Panc1 (cell line): ENCODE data around the gene FGF3. TPM values are rescaled to one million over a fixed set of nuclear protein-coding genes. Genes with fewer than 3 reads are reported as not detected.

Experiments
- ATAC-seq: fragments of 200-7000 bp; cut with Tn5 transposase; 2 replicates; pipeline ENCODE4 v1.9.1; 2020; ENCODE audit warnings: mild to moderate bottlenecking, moderate library complexity
- BruUV-seq: library from RNA; stranded (reverse); fragments of 400-500 nt; replicated peaks from 2 replicates; lab custom pipeline; 2021; lab: Mats Ljungman, UMichigan
- CTCF ChIA-PET: fragments of 300-600 bp; sonication (Branson Sonifier 250); formaldehyde crosslinking; loops from one replicate; lab custom pipeline; 2022; ENCODE audit warnings: antibody characterized with exemption; lab: Charles Lee
- POLR2A ChIA-PET: fragments of 300-600 bp; sonication (Branson Sonifier 250); formaldehyde crosslinking; loops from one replicate; lab custom pipeline; 2022; ENCODE audit warnings: antibody characterized with exemption; lab: Charles Lee
- DNase-seq: peaks from one replicate; pipeline ENCODE4 v3.0.0-alpha.2; 2010; ENCODE audit warnings: low read depth, low spot score
- H3K27ac ChIP-seq: 2 replicates; pipeline ENCODE4 v1.5.1; 2011; ENCODE audit warnings: mild to moderate bottlenecking, low read length, inconsistent platforms
- H3K27me3 ChIP-seq: fragments of 200-500 bp; sonication (Bioruptor generic); 2 replicates; pipeline ENCODE4 v1.6.0; 2014; ENCODE audit warnings: low read length, inconsistent platforms; ENCODE audit not compliant: control insufficient read depth, insufficient read depth
- H3K36me3 ChIP-seq: fragments of 200-500 bp; sonication (Bioruptor generic); 2 replicates; pipeline ENCODE4 v1.5.1; 2014; ENCODE audit warnings: inconsistent platforms, mild to moderate bottlenecking, low read length, moderate library complexity; ENCODE audit not compliant: control insufficient read depth, insufficient read depth
- H3K4me1 ChIP-seq: 2 replicates; pipeline ENCODE4 v1.5.1; 2011; ENCODE audit warnings: inconsistent platforms, mild to moderate bottlenecking, low read length, moderate library complexity; ENCODE audit not compliant: control insufficient read depth, insufficient read depth
- H3K4me3 ChIP-seq, 2 experiments: 2 replicates each; pipeline ENCODE4 v1.5.1; 2011 to 2012; ENCODE audit warnings: low read depth in 2 of 2, low read length in 2 of 2, mild to moderate bottlenecking in 2 of 2, inconsistent platforms in 1 of 2, moderate library complexity in 1 of 2
- H3K9me3 ChIP-seq: fragments of 200-500 bp; sonication (Bioruptor generic); 2 replicates; pipeline ENCODE4 v1.5.1; 2014; ENCODE audit warnings: low read depth, mild to moderate bottlenecking, inconsistent platforms, low read length, moderate library complexity; ENCODE audit not compliant: control insufficient read depth, insufficient read depth
- CTCF ChIP-seq: fragments of 450-650 bp; IDR thresholded peaks from 2 replicates; pipeline ENCODE4 v1.5.1; 2017; ENCODE audit warnings: mild to moderate bottlenecking
- POLR2AphosphoS5 ChIP-seq: IDR thresholded peaks from 2 replicates; pipeline ENCODE4 v1.6.1; 2012; ENCODE audit warnings: mild to moderate bottlenecking, low read depth, low read length, moderate library complexity
- REST ChIP-seq, 2 experiments: IDR thresholded peaks; 2 replicates each; pipeline ENCODE4 v1.6.1; 2011 to 2012; ENCODE audit warnings: low read depth in 2 of 2, control low read depth in 1 of 2, low read length in 1 of 2, mild to moderate bottlenecking in 1 of 2, moderate library complexity in 1 of 2; ENCODE audit not compliant: insufficient read depth in 1 of 2
- SIN3A ChIP-seq: IDR thresholded peaks from 2 replicates; pipeline ENCODE4 v1.6.1; 2012; ENCODE audit warnings: low read depth, mild to moderate bottlenecking, low read length, moderate library complexity, borderline replicate concordance; ENCODE audit not compliant: insufficient read depth
- TCF7L2 ChIP-seq: IDR thresholded peaks from 2 replicates; pipeline ENCODE4 v1.6.1; 2011; ENCODE audit warnings: mild to moderate bottlenecking, low read depth, low read length, inconsistent platforms
- in situ Hi-C: cut with HindIII; loops from 2 replicates; pipeline ENCODE4 v1.10.0; 2016; ENCODE audit warnings: low sequenced_read_pairs, low pct_unique_long_range_greater_than_20kb
- intact Hi-C: fragments of 100-400 bp; cut with micrococcal nuclease; formaldehyde crosslinking; loops from one replicate; pipeline ENCODE4 v1.10.0; 2022; ENCODE audit not compliant: unreplicated experiment
- total RNA-seq: library from RNA; stranded (reverse); gene quantifications from one replicate; pipeline ENCODE4 v1.2.1, GENCODE V29; 2021; ENCODE audit not compliant: unreplicated experiment

FGF3 gene
- total RNA-seq, 1 experiment from 2014 or later: not detected

DNA sequence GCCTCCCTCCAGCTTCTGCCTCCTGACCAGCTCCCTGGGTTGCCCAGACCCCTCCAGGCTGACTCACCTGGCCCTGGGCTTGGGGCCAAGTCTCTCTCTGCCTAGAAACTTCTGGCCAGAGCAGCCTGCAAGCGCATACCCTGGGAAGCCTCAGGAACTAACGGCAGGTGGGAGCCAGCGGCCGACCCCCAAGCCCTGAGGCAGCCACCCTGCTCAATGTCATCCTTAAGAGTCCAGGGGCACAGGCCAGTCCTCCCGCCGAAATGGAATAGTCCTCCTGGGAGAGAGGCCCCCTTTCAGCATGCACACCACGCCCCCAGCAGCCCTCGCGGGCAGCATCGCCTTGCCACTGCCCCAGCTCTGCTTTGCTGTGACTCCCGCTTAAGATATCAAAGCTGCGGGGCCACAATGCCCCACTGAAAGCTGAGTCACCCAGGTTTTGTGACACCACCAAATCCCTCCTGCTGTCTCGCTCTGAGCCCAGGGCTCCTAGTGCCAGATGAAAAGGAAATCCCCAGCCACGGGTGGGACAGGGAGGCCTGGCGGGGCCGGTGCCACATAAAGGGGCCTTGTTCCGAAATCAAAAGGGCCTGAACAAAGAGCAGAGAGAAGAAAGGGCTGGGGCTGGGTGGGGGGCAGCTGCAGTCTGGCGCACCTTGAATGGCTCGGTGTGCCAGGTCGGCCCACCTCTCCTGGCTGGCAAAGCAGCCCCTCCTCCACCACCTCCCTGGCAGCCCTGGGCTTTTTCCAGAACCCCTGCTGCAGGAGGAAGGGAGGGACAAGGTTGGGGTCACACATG lies 21.4 kb upstream of the FGF3 start:
- ChIA-PET CTCF (no interaction called here), POLR2A (no interaction called here)
- Histone ChIP-seq H3K4me3 (no peak overlapping the region), H3K4me1 (no peaks in the 10 kb centered on the region), H3K27me3 (no peaks in the 10 kb centered on the region), H3K9me3 (no peaks in the 10 kb centered on the region), H3K36me3 (no peaks in the 10 kb centered on the region), H3K27ac (no peak overlapping the region)
- TF ChIP-seq REST (IDR thresholded peaks at IDR 0.05; ENCODE audit: insufficient read depth in 1 of 2, low read depth in 2 of 2, low read length in 1 of 2): no peak
- no peak for TF ChIP-seq POLR2AphosphoS5
- ATAC-seq: peak; percentile 32; the same call in 1 of the 2 replicates
- intact Hi-C loops (no loop called here), in situ Hi-C loops (no loop called here)
- no TSS peak for BruUV-seq
- DNase-seq: no peak

DNA sequence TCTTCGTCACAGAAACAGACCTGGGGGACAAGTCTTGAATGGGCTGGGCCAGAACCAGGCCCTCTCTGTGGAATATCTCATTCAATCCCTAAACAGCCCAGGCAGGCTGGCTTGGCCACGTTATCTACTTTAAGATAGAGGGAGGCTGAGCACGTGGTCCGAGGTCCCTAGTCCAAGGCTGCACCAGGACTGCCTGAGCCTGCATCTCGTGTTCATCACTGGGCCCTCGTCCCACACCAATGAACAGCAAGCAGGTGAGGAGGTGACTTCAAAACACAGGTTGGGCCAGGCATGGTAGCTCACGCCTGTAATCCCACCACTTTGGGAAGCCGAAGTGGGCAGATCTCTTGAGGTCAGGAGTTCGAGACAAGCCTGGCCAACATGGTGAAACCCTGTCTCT lies 20.3 kb upstream of the FGF3 start:
- ATAC-seq (no peak), DNase-seq (no peak)
- no peaks in the 10 kb centered on the region for H3K36me3 ChIP-seq
- intact Hi-C loops (no loop called here), in situ Hi-C loops (no loop called here)
- ChIA-PET POLR2A (no interaction called here), CTCF (no interaction called here)
- no peak overlapping the region for H3K4me3 ChIP-seq
- H3K9me3 ChIP-seq: no peaks in the 10 kb centered on the region
- no TSS peak for BruUV-seq
- no peaks in the 10 kb centered on the region for H3K4me1 ChIP-seq
- H3K27ac ChIP-seq: no peak overlapping the region
- TF ChIP-seq CTCF (no peak), SIN3A (no peak), TCF7L2 (no peak), POLR2AphosphoS5 (no peak), REST (IDR thresholded peaks at IDR 0.05; ENCODE audit: insufficient read depth in 1 of 2, low read depth in 2 of 2, low read length in 1 of 2) (no peak)
- H3K27me3 ChIP-seq: no peaks in the 10 kb centered on the region
